NCI-H2081 treated with DMSO at 0.1 percent for 48 hours (cell line): ENCODE data around the gene CDKAL1.
A peak's percentile ranks its signal among the peaks of the same experiment; 100 is the strongest.
"Not testable (repeated sequence)": the region's sequence is repeated elsewhere in the genome, so short reads cannot be mapped to it uniquely, and the experiment has no call there.

Experiments
- DNase-seq: peaks from one replicate; lab custom pipeline; 2025; lab: John Stamatoyannopoulos, UW

Gene CDKAL1

GRCh38 chr6:20797597-20797996 lies 263.3 kb downstream of the CDKAL1 start:
- no peak for DNase-seq

GRCh38 chr6:20800229-20800628 lies 266.0 kb downstream of the CDKAL1 start:
- peak; percentile 30 for DNase-seq

- no peak for DNase-seq
These were observed 266.4 kb downstream of the CDKAL1 start for GRCh38 chr6:20800653-20801052.

- DNase-seq, result no peak
These were observed 267.3 kb downstream of the CDKAL1 start for GRCh38 chr6:20801595-20801994.

GRCh38 chr6:20802596-20802995 lies 268.3 kb downstream of the CDKAL1 start:
- DNase-seq, result no peak

GRCh38 chr6:20805021-20805420 lies 270.8 kb downstream of the CDKAL1 start:
- DNase-seq, result no peak

- DNase-seq, result no peak
These were observed 272.4 kb downstream of the CDKAL1 start for GRCh38 chr6:20806669-20807068.

GRCh38 chr6:20808439-20808838 lies 274.2 kb downstream of the CDKAL1 start:
- no peak for DNase-seq

GRCh38 chr6:20808924-20809323 lies 274.7 kb downstream of the CDKAL1 start:
- no peak for DNase-seq

GRCh38 chr6:20810727-20811108 lies 276.5 kb downstream of the CDKAL1 start:
- DNase-seq, result no peak

- no peak for DNase-seq
These were observed 277.0 kb downstream of the CDKAL1 start for GRCh38 chr6:20811109-20811761.

GRCh38 chr6:20812776-20813175 lies 278.5 kb downstream of the CDKAL1 start:
- no peak for DNase-seq

GRCh38 chr6:20814494-20814893 lies 280.2 kb downstream of the CDKAL1 start:
- no peak for DNase-seq

- DNase-seq, result no peak
These were observed 281.9 kb downstream of the CDKAL1 start for GRCh38 chr6:20816126-20816525.

GRCh38 chr6:20817806-20818320 lies 283.6 kb downstream of the CDKAL1 start:
- DNase-seq, result no peak

GRCh38 chr6:20819774-20820400 lies 285.6 kb downstream of the CDKAL1 start:
- no peak for DNase-seq

GRCh38 chr6:20826378-20826777 lies 292.1 kb downstream of the CDKAL1 start:
- DNase-seq, result no peak

- DNase-seq, result no peak
These were observed 293.5 kb downstream of the CDKAL1 start for GRCh38 chr6:20827798-20828197.

GRCh38 chr6:20830576-20830975 lies 296.3 kb downstream of the CDKAL1 start:
- DNase-seq, result no peak

- DNase-seq, result not testable (repeated sequence)
These were observed 297.0 kb downstream of the CDKAL1 start for GRCh38 chr6:20831251-20831650.

- no peak for DNase-seq
These were observed 299.7 kb downstream of the CDKAL1 start for GRCh38 chr6:20833881-20834515.

- no peak for DNase-seq
These were observed 301.2 kb downstream of the CDKAL1 start for GRCh38 chr6:20835315-20836010.

GRCh38 chr6:20837189-20837588 lies 302.9 kb downstream of the CDKAL1 start:
- DNase-seq, result no peak
